Activated CD4-positive, alpha-beta T cell treated with anti-CD3 and anti-CD28 coated beads, Interleukin-2, amount 10 ng/mL, durations not matched to agents 7 days and 5 days (primary cell): ENCODE results near the gene LAMA2. TPM values are rescaled to one million over a fixed set of nuclear protein-coding genes. Genes with fewer than 3 reads are reported as not detected.

Experiments used
- CTCF ChIA-PET: fragments of 350-600 bp; sonication (Branson Sonifier 250); formaldehyde crosslinking; loops from one replicate; lab custom pipeline; 2021; ENCODE audit warnings: antibody characterized with exemption; lab: Charles Lee
- POLR2A ChIA-PET: fragments of 350-600 bp; sonication (Branson Sonifier 250); formaldehyde crosslinking; loops from one replicate; lab custom pipeline; 2021; ENCODE audit warnings: antibody characterized with exemption; lab: Charles Lee
- DNase-seq: peaks from one replicate; pipeline ENCODE4 v3.0.0-alpha.2; 2020
- H3K27ac Mint-ChIP-seq: one replicate; pipeline ENCODE4 v1.8.0; 2021; ENCODE audit warnings: mild to moderate bottlenecking, moderate library complexity, mixed read lengths
- H3K27me3 Mint-ChIP-seq: one replicate; pipeline ENCODE4 v1.8.0; 2021; ENCODE audit warnings: mixed read lengths
- H3K36me3 Mint-ChIP-seq: one replicate; pipeline ENCODE4 v1.8.0; 2021; ENCODE audit warnings: low read depth, mixed read lengths
- H3K4me1 Mint-ChIP-seq: one replicate; pipeline ENCODE4 v1.8.0; 2021; ENCODE audit warnings: mixed read lengths
- H3K4me3 Mint-ChIP-seq: one replicate; pipeline ENCODE4 v1.8.0; 2021; ENCODE audit warnings: mild to moderate bottlenecking, moderate library complexity, mixed read lengths
- H3K9me3 Mint-ChIP-seq: one replicate; pipeline ENCODE4 v1.8.0; 2021; ENCODE audit warnings: mixed read lengths
- total RNA-seq, 2 experiments: library from RNA; stranded (reverse); gene quantifications; one replicate each; pipeline ENCODE4 v1.2.3, GENCODE V29; 2021

LAMA2 gene
- total RNA-seq, 2 experiments from 2014 or later = 0.02 to 0.05 TPM

GRCh38 chr6:128997880-128998279, 114.9 kb downstream of the LAMA2 start:
- ChIA-PET CTCF (interaction anchor here (0.6 kb wide), 1 partner anchor 680 kb away, joined by 5 read pairs; no protein-coding TSS in a partner anchor), POLR2A (no interaction called here)
- H3K9me3 Mint-ChIP-seq = peaks cover 5% of the 10 kb centered on the region
- no peaks in the 10 kb centered on the region for H3K27me3 Mint-ChIP-seq
- no peaks in the 10 kb centered on the region for H3K36me3 Mint-ChIP-seq
- DNase-seq = no peak
- H3K27ac Mint-ChIP-seq = no peak overlapping the region
- no peak overlapping the region for H3K4me3 Mint-ChIP-seq
- no peaks in the 10 kb centered on the region for H3K4me1 Mint-ChIP-seq

- no peak for DNase-seq
- H3K9me3 Mint-ChIP-seq = no peaks in the 10 kb centered on the region
- no peaks in the 10 kb centered on the region for H3K36me3 Mint-ChIP-seq
- no peak overlapping the region for H3K27ac Mint-ChIP-seq
- H3K4me3 Mint-ChIP-seq = no peak overlapping the region
- POLR2A ChIA-PET = no interaction called here
- H3K4me1 Mint-ChIP-seq = no peaks in the 10 kb centered on the region
- H3K27me3 Mint-ChIP-seq = no peaks in the 10 kb centered on the region
- CTCF ChIA-PET = interaction anchor here (0.6 kb wide), 1 partner anchor 214 kb away, joined by 3 read pairs; no protein-coding TSS in a partner anchor
Observed at GRCh38 chr6:129006724-129007514, 124.0 kb downstream of the LAMA2 start.

GRCh38 chr6:129007701-129008373, 124.9 kb downstream of the LAMA2 start:
- H3K4me3 Mint-ChIP-seq = no peak overlapping the region
- no peak overlapping the region for H3K27ac Mint-ChIP-seq
- no peaks in the 10 kb centered on the region for H3K9me3 Mint-ChIP-seq
- H3K4me1 Mint-ChIP-seq = no peaks in the 10 kb centered on the region
- H3K27me3 Mint-ChIP-seq = no peaks in the 10 kb centered on the region
- DNase-seq = no peak
- no peaks in the 10 kb centered on the region for H3K36me3 Mint-ChIP-seq
- POLR2A ChIA-PET = no interaction called here
- CTCF ChIA-PET = no interaction called here

- H3K27ac Mint-ChIP-seq = no peak overlapping the region
- H3K9me3 Mint-ChIP-seq = no peaks in the 10 kb centered on the region
- H3K27me3 Mint-ChIP-seq = no peaks in the 10 kb centered on the region
- H3K4me1 Mint-ChIP-seq = no peaks in the 10 kb centered on the region
- CTCF ChIA-PET = no interaction called here
- H3K36me3 Mint-ChIP-seq = no peaks in the 10 kb centered on the region
- POLR2A ChIA-PET = interaction anchor here (0.6 kb wide), 1 partner anchor 258 kb away, joined by 3 read pairs; no protein-coding TSS in a partner anchor
- DNase-seq = no peak
- H3K4me3 Mint-ChIP-seq = no peak overlapping the region
Observed at GRCh38 chr6:129008591-129008990, 125.7 kb downstream of the LAMA2 start.

- no peak overlapping the region for H3K27ac Mint-ChIP-seq
- ChIA-PET CTCF (no interaction called here), POLR2A (no interaction called here)
- DNase-seq = no peak
- H3K36me3 Mint-ChIP-seq = no peaks in the 10 kb centered on the region
- no peaks in the 10 kb centered on the region for H3K27me3 Mint-ChIP-seq
- no peaks in the 10 kb centered on the region for H3K4me1 Mint-ChIP-seq
- H3K4me3 Mint-ChIP-seq = no peak overlapping the region
- H3K9me3 Mint-ChIP-seq = no peaks in the 10 kb centered on the region
Observed at GRCh38 chr6:129009851-129010250, 126.9 kb downstream of the LAMA2 start.

- Mint-ChIP-seq H3K4me3 (no peak overlapping the region), H3K4me1 (no peaks in the 10 kb centered on the region), H3K36me3 (no peaks in the 10 kb centered on the region), H3K27me3 (no peaks in the 10 kb centered on the region), H3K27ac (no peak overlapping the region), H3K9me3 (no peaks in the 10 kb centered on the region)
- POLR2A ChIA-PET = no interaction called here
- CTCF ChIA-PET = no interaction called here
- DNase-seq = no peak
Observed at GRCh38 chr6:129014302-129014701, 131.4 kb downstream of the LAMA2 start.

- Mint-ChIP-seq H3K4me1 (no peaks in the 10 kb centered on the region), H3K36me3 (no peaks in the 10 kb centered on the region), H3K9me3 (no peaks in the 10 kb centered on the region), H3K27ac (no peak overlapping the region), H3K4me3 (no peak overlapping the region), H3K27me3 (no peaks in the 10 kb centered on the region)
- POLR2A ChIA-PET = no interaction called here
- no peak for DNase-seq
- CTCF ChIA-PET = no interaction called here
Observed at GRCh38 chr6:129015721-129016120, 132.8 kb downstream of the LAMA2 start.

- no peak for DNase-seq
- Mint-ChIP-seq H3K4me1 (no peaks in the 10 kb centered on the region), H3K36me3 (no peaks in the 10 kb centered on the region), H3K27ac (no peak overlapping the region), H3K4me3 (no peak overlapping the region), H3K27me3 (no peaks in the 10 kb centered on the region), H3K9me3 (no peaks in the 10 kb centered on the region)
- ChIA-PET CTCF (no interaction called here), POLR2A (no interaction called here)
Observed at GRCh38 chr6:129016844-129017243, 133.9 kb downstream of the LAMA2 start.

- H3K27ac Mint-ChIP-seq = no peak overlapping the region
- ChIA-PET CTCF (no interaction called here), POLR2A (no interaction called here)
- no peaks in the 10 kb centered on the region for H3K27me3 Mint-ChIP-seq
- no peak overlapping the region for H3K4me3 Mint-ChIP-seq
- no peak for DNase-seq
- no peaks in the 10 kb centered on the region for H3K9me3 Mint-ChIP-seq
- H3K36me3 Mint-ChIP-seq = no peaks in the 10 kb centered on the region
- no peaks in the 10 kb centered on the region for H3K4me1 Mint-ChIP-seq
Observed at GRCh38 chr6:129022011-129022553, 139.1 kb downstream of the LAMA2 start.

GRCh38 chr6:129026601-129027000, 143.7 kb downstream of the LAMA2 start:
- CTCF ChIA-PET = no interaction called here
- Mint-ChIP-seq H3K27ac (no peak overlapping the region), H3K36me3 (no peaks in the 10 kb centered on the region), H3K4me3 (no peak overlapping the region), H3K9me3 (no peaks in the 10 kb centered on the region), H3K4me1 (no peaks in the 10 kb centered on the region), H3K27me3 (no peaks in the 10 kb centered on the region)
- no peak for DNase-seq
- POLR2A ChIA-PET = no interaction called here

- Mint-ChIP-seq H3K27me3 (no peaks in the 10 kb centered on the region), H3K4me3 (no peak overlapping the region)
- POLR2A ChIA-PET = no interaction called here
Observed at GRCh38 chr6:129029778-129030177, 146.8 kb downstream of the LAMA2 start.

GRCh38 chr6:129030215-129030614, 147.3 kb downstream of the LAMA2 start:
- no peak overlapping the region for H3K27ac Mint-ChIP-seq
- ChIA-PET CTCF (no interaction called here), POLR2A (no interaction called here)
- H3K27me3 Mint-ChIP-seq = no peaks in the 10 kb centered on the region
- H3K4me1 Mint-ChIP-seq = no peaks in the 10 kb centered on the region
- no peak overlapping the region for H3K4me3 Mint-ChIP-seq
- no peak for DNase-seq
- no peaks in the 10 kb centered on the region for H3K36me3 Mint-ChIP-seq
- H3K9me3 Mint-ChIP-seq = no peaks in the 10 kb centered on the region

More at GRCh38 chr6:129029778-129030177, 146.8 kb downstream of the LAMA2 start:
- no peaks in the 10 kb centered on the region for H3K36me3 Mint-ChIP-seq
- H3K4me1 Mint-ChIP-seq = no peaks in the 10 kb centered on the region
- no peak for DNase-seq
- CTCF ChIA-PET = no interaction called here
- H3K9me3 Mint-ChIP-seq = no peaks in the 10 kb centered on the region
- no peak overlapping the region for H3K27ac Mint-ChIP-seq

- CTCF ChIA-PET = no interaction called here
- Mint-ChIP-seq H3K27ac (no peak overlapping the region), H3K4me1 (no peaks in the 10 kb centered on the region), H3K9me3 (no peaks in the 10 kb centered on the region), H3K4me3 (no peak overlapping the region), H3K36me3 (no peaks in the 10 kb centered on the region), H3K27me3 (no peaks in the 10 kb centered on the region)
- no peak for DNase-seq
- POLR2A ChIA-PET = no interaction called here
Observed at GRCh38 chr6:129031051-129031599, 148.2 kb downstream of the LAMA2 start.
